HG02852 (cell line): ENCODE results near the gene GUK1.

Experiments used
- ATAC-seq: cut with Tn5 transposase; IDR thresholded peaks from one replicate; pipeline ENCODE4 v1.9.1; 2021; ENCODE audit warnings: mild to moderate bottlenecking, moderate library complexity; ENCODE audit not compliant: unreplicated experiment

The GUK1 gene

GRCh38 chr1:228139931-228140723 is at the start of gene GUK1:
GUK1 (plus strand) TSS chr1:228140279; CDS start chr1:228140303, 24 bp downstream.
- ATAC-seq = peak; percentile 90

DNA sequence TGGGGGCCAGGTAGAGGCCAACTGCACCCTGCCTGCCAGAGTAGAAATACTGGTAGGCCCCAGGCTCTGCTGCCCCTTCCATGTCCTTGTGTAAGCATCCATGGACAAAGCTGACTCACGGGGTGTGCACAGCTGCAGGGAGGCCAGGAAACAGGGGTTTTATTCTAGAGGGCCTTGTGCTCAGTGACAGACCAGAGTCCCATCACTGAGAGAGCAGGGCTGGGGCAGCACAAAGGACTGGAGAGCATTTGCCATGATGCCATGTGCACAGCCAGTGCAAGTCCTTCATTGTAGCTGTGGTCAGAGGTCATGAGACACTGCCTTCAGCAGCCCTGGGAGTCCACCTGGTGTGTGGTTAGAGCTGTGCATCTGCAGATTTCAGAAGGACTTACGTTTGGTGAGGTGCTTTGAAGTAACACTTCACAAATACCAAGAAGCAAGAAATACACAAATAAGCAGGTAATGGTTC is 49.4 kb upstream of the GUK1 start:
- peak; percentile 39 for ATAC-seq

GRCh38 chr1:228091084-228091483 is 49.0 kb upstream of the GUK1 start:
- no peak for ATAC-seq

DNA sequence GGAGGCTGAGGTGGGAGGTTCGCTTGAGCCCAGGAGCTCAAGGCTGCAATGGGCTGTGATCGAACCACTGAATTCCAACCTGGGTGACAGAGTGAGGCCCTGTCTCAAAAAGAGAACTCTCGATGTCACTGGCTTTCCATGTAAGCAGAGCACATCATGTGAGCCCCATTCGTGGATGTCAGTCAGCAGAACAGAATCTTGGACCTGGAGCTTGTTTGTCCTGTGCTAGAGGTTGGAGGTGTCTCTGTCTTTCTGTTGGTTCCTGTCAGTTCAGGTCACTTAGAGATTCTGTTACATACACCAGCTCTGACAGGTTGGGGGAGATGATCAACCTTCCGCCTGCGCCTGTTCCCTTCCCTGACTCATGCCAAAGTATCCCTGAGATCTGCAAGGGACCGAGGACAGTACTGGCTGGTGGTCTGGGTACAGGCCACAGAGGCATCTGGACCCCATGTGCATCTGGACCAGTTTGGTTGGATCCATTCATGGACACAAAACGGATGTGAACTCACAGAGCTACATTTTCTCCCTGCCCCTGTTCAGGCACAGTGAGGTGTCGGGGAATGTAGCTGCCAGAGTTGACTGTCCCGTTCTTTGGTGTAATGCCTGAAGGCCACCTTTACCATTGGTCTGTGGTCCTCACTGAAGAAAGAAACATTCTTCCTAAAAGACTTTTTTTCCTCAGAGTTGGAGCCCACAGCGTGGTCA is 47.6 kb upstream of the GUK1 start:
- ATAC-seq = no peak

GRCh38 chr1:228093050-228093906 is 46.8 kb upstream of the GUK1 start:
- ATAC-seq = no peak

DNA sequence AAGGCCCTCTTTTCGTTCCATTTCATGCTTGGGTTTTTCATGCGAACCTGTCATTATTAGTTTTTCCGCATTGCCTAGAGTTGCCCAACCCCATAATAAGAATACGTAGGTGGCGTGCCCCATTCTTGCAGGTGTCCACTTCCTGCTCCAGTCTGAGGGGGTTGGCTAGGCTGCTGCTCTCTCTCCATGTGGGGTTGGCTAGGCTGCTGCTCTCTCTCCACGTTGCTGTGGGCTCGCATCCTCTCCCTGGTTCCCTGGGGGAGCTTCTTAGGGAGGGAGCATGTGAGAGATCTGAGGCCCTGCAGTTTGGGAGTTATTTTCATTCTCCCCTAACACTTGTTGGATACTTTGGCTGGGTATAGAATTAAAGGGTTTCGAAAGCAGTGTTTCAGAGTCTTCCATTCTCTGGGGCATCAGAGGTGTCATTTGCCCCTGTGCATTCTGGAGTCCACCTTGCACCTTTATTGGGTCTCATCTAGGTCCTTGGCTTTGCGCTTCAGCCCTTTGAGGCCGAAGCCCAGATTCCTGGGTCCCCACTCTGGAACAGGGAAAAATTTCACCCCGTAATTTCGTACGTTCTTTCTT is 45.6 kb upstream of the GUK1 start:
- no peak for ATAC-seq

- no peak for ATAC-seq
Measured at GRCh38 chr1:228095161-228095560, 44.9 kb upstream of the GUK1 start.

DNA sequence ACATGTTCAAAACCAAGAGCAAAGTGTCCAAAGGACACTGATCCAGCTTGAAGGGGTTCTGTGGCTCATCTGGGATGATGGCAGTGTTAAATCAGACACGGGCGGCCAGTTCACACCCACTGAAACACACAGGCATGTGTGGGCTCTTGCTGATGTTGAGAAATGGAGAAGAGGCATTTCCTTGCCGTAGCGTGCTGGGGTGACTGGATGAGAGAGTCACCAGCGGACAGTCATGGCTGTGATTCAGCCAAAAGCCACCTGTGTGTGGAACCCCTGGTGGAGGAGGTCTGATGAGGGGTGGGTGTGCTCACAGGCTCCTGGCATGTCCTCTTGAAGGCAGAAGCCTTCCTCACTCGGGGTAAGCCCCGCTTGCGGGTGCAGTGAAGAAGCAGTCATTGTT is 44.1 kb upstream of the GUK1 start:
- no peak for ATAC-seq

GRCh38 chr1:228096416-228097332 is 43.4 kb upstream of the GUK1 start:
- ATAC-seq = no peak

- ATAC-seq = no peak
Measured at GRCh38 chr1:228097333-228098081, 42.6 kb upstream of the GUK1 start.

- ATAC-seq = no peak
Measured at GRCh38 chr1:228098323-228098931, 41.7 kb upstream of the GUK1 start.

DNA sequence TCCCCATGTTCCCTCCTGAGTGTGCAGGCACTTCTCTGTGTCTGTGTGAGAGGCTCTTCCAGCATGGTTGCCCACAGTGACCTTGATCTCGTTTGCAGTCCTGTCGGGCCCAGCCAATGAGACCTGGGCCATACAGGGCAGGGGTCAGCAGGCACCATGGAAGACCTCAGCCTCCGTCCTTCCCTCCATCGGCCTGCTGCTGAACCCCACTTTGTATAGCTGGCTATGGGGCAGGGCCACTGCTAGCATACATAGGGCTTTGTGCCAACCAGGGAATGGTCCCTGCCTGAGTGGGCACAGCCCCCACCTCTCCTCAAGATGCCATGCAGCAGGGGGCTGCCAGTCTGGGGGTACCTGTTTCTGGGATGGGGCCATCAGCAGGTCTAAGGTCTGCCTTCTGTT is 40.7 kb upstream of the GUK1 start:
- ATAC-seq = no peak

DNA sequence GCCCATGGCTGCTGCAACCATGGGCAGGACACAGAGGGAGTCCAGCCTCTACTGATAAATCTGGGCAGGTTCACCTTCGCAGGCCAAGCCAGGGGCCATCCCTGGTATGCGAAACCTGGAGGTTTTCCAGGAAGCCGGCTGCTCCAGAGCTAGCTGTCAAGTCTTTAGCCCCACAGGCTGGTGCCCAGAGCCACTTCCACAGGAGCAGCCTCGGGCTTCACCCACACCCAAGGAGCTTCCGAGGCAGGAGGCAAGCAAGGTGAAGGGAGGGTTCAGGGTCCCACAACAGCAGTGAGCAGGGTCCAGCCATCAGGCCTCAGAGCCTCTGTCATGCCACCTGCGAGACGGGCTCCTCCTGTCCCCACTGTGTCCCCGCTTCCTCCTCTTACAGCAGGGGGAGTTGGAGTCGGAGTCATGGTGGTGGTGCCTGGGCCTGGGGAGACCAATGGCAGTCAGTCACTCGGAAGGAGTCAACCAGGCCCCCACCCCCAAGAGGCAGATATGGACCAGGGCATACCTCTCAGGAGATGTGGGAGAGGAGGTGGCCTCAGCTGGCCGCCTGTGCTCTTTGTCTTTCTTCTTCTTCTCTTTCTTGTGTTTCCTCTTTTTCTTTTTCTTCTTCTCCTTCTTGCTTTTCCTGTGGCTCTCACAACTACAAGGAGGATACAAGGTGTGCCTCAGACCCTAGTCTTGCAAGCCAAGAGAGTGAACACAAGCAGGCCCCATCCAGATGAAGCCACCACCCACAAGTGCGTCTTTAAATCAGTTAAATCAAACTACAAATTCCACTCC is 39.1 kb upstream of the GUK1 start:
- no peak for ATAC-seq

GRCh38 chr1:228101614-228101993 is 38.5 kb upstream of the GUK1 start:
- no peak for ATAC-seq

DNA sequence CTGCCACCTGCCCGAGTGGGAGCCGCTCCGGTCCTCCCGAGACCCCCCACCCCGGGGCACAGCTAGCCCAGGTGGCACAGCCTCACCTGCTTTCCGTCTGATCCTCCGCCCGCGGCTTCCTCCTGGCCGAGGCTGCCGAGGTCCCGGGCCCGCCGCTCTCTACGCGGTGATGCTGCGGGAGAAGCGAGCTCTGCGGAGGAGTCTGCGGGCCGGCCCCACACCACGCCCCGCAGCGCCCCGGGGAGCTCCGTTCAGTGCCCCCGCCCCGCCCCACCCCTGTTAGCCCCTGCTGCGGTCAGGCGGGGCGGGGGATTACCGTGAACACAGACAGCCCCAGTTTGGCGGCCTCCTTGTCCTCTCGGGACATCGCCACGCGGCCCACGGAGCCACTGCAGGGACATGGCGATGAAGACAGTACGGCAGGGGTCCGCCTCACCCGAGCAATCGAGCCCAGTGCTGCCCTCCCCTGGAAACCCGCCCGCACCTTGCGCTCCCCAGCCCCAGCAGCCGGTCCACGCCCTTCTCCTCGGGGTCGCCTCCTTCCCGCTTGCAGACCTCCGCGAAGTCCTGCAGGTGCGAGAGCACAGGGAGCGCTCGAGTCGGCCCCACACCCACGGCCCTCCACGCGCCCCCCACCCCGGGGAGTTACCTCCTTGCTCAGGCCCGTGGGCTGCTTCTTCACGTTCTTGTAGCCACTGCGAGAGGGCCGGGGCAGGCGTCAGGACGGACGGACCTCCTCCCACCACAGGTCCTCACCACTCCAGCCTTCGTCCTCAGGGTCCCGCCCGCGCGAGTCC is 37.9 kb upstream of the GUK1 start:
- peak; percentile 21 for ATAC-seq

DNA sequence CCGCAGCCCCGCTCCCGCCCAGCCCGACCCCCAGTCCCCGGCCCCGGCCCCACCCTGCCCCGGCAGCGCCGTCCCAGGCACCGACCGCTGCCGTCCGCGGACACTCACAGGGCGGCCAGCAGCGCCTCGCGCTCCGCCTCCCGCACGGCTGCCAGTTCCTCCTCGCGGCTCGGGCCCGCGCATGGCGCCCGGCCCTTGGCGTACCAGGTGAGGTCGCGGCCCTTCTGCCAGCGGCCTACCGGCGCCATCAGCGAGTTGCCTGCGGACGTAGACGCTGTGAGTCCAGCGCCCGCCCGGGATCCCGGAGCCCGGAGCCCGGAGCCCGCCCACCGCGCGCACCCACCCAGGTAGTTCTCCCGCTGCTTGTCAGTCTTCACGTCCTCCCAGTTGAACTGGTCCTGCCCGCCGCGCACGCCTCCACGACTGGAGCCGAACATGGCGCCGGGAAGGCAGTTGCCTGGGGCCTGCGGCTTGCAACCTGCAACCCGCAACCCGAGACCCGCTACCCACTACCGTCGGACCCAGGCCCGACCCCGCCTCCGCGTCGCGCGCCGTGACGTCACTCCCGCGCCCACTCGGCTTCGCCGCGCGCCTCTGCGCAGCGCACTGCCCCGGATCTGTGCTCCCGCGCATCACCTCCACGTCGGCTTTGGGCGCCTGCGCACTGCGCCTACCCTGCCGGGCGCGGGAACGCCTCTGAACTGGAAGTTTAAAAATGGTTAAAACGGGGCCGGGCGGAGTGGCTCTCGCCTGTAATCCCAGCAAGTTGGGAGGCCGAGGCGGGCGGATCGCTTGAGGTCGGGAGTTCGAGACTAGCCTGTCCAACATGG is 37.1 kb upstream of the GUK1 start, which contains the start of gene C1orf35:
Gene C1orf35 (minus strand): TSS at position 535 of the 830 bp plus-strand sequence. CDS start 98 bp downstream, at position 437.
- peak; percentile 75 for ATAC-seq
